A549 treated with Hydrocortisone at 1 μM for 4 hours (cell line): ENCODE results near the gene BCL10. TPM values are rescaled to one million over a fixed set of nuclear protein-coding genes. Genes with fewer than 3 reads are reported as not detected.

Experiments used
- total RNA-seq: library from RNA; stranded (reverse); fragments of 200-300 nt; extraction: Qiagen RNA extraction; gene quantifications from 5 replicates; pipeline ENCODE4 v1.2.3, GENCODE V29; 2022

BCL10 gene
- 12.2 to 15.1 TPM (median 13.0 TPM) in 5 replicates for total RNA-seq

DNA sequence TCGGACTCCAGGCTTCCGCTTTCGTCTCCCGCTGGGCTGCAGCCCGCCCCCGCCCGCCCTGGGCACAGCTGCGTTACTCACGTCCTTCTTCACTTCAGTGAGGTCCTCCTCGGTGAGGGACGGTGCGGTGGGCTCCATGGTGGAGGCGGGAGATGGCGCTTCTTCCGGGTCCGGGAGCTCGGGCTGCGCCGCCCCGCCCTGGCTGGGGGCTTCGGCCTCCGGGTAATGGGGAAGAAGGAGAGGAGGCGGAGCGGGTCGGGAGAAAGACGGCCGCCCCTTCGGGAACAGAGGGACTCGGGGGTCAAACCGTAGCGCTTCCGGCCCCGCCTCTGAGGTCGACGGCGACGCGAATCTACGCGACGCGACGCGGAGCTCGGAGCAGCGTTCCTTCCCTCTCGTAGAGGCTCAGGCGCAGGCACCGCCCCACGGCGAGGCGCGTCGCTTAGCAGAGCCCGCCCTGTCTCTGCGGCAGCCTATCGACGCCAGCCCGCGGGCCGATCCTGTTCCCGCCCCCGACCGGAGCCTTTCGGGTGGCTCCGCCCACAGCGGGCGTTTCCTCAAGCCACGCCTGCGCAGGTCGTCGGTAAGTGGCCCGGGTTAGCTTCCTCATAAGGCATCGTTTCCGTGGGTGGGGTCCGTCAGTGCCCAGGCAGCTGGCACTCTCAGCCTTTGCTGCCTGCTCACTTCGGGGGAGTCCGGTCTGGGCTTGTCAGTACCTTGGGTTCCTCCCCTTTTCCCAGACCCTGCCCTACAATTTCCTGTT is at the start of gene BCL10:
Gene BCL10, minus strand, starts transcription at position 418 of the 763 bp plus-strand sequence. Its CDS starts 280 bp downstream, at position 138.

DNA sequence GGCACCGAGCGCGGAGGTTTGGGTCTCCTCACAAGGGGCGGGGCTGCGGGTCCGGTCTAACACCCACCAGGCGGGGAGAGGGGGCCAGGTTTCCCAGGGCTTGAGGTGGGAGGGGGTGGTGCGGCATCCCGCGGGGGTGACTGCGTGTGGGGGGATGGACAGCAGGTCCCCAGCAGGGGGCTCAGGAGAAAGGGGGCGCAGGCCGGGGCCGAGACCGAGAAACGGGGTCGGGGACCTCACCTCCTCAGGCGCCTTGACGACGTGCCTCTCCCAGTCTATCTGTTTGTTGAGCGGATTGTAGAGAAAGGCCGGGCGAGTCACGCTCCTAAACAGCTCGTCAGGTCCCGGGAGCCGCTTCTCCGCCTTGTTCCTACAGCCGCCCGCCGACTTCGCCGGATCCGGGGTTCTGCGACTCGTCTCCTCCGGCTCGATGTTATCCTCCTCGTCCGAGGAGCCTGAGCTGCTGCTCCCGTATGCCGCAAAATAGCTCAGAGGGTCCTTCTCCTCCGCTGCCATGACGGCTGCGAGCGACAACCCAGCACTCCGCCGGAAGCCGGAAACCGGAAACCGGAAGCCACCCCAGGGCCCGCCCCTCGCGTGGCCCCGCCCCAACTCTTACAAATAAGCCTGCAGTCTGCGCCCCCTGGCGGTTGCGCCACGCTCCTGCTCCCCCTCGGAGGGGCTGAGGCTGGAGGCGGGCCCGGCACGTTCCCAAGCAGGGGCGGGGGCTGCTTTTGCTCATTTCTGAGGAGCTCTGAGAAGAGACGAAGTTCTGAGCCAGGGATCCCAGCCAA is 17.1 kb downstream of the BCL10 start, which contains the start of gene C1orf52:
Gene C1orf52, minus strand, starts transcription at position 545 of the 794 bp plus-strand sequence. Its CDS starts 29 bp downstream, at position 516.

Other genes starting within 250 kb of the BCL10 start
- 3.5 to 4.4 TPM (median 3.8 TPM) in 5 replicates for gene MCOLN3, start 228.1 kb downstream of the BCL10 start, total RNA-seq
- 0.54 to 1.2 TPM (median 1.0 TPM) in 5 replicates for gene SYDE2, start 75.6 kb downstream of the BCL10 start, total RNA-seq
- gene C1orf52, start 17.0 kb downstream of the BCL10 start, total RNA-seq, result 17.3 to 20.6 TPM (median 20.0 TPM) in 5 replicates
- 6.4 to 8.7 TPM (median 7.6 TPM) in 5 replicates for gene DDAH1, start 188.5 kb upstream of the BCL10 start, total RNA-seq